Measurements from ENCODE around the gene ABCA7. TPM values are rescaled to one million over a fixed set of nuclear protein-coding genes. Genes with fewer than 3 reads are reported as not detected.

The ABCA7 gene
- total RNA-seq, 4 donors from 2014 or later = 10.3 to 29.8 (median 15.9) TPM

DNA sequence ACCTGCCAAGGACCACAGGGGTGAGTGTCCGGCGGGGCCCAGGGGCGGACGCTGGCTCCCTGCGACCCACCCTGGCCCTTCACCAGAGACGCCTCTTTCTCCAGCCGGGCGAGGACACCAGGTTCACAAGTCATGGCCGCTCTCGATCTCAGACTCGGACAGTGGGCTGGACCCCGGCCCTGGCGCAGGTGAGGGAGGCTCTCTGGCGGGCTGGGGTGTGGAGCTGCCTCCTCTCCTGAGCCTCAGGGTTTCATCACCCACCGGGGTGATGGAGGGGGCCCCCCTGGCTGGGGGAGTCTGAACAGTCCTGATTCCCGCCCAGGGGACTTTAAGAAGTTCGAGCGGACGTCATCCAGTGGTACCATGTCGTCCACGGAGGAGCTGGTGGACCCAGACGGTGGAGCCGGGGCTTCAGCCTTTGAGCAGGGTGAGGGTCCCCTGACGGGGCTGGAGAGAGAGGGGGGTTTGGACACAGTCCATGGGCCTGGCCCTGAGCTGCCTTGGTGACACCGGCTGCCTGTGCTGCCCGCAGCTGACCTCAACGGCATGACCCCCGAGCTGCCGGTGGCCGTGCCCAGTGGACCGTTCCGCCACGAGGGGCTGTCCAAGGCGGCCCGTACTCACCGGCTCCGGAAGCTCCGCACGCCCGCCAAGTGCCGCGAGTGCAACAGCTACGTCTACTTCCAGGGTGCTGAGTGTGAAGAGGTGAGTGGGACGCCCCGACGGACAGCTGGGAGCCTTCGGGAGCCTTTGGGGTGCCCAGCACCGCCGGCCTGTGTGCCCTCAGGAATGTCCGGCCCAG, 40.7 kb downstream of the ABCA7 start:
- no peak for ATAC-seq (ENCODE audit: low FRiP score)
- TF ChIP-seq, protein P1, sequence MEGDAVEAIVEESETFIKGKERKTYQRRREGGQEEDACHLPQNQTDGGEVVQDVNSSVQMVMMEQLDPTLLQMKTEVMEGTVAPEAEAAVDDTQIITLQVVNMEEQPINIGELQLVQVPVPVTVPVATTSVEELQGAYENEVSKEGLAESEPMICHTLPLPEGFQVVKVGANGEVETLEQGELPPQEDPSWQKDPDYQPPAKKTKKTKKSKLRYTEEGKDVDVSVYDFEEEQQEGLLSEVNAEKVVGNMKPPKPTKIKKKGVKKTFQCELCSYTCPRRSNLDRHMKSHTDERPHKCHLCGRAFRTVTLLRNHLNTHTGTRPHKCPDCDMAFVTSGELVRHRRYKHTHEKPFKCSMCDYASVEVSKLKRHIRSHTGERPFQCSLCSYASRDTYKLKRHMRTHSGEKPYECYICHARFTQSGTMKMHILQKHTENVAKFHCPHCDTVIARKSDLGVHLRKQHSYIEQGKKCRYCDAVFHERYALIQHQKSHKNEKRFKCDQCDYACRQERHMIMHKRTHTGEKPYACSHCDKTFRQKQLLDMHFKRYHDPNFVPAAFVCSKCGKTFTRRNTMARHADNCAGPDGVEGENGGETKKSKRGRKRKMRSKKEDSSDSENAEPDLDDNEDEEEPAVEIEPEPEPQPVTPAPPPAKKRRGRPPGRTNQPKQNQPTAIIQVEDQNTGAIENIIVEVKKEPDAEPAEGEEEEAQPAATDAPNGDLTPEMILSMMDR (IDR thresholded peaks at IDR 0.05) = no peak

DNA sequence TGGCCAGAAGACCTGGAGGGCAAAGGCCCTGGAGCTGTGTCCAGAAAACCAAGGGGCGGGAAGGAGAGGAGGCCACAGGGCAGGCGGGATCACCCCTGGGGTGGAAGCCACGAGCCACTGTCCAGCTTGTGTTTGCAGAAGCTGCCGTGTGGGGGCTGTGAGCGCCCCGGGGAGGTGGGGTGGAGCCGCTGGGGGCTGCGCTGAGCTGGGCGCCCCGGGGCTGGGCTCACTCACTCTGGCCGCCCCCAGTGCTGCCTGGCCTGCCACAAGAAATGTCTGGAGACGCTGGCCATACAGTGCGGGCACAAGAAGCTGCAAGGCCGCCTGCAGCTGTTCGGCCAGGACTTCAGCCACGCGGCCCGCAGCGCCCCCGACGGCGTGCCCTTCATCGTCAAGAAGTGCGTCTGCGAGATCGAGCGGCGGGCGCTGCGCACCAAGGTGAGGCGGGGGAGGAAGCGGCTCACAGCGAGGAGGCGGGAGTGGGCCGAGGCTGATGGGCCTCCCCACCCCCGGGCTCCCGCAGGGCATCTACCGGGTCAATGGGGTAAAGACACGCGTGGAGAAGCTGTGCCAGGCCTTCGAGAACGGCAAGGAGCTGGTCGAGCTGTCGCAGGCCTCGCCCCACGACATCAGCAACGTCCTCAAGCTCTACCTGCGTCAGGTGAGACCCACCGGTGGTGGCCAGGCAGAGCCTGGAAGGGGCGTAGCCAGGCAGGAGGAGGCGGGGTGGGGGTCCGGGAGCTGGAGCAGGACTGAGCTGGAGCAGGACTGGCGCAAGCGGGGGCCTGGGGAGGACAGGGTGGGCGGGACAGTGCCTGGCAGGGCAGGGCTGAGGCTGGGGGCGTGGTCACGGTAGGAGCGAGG, 41.6 kb downstream of the ABCA7 start:
- ATAC-seq (ENCODE audit: low FRiP score) = no peak
- TF ChIP-seq, protein P1 (IDR thresholded peaks at IDR 0.05) = no peak
- DNase-seq (ENCODE audit: low spot score) = no peak

More for the DNA sequence above, 40.7 kb downstream of the ABCA7 start:
- no peak for DNase-seq (ENCODE audit: low spot score)

DNA sequence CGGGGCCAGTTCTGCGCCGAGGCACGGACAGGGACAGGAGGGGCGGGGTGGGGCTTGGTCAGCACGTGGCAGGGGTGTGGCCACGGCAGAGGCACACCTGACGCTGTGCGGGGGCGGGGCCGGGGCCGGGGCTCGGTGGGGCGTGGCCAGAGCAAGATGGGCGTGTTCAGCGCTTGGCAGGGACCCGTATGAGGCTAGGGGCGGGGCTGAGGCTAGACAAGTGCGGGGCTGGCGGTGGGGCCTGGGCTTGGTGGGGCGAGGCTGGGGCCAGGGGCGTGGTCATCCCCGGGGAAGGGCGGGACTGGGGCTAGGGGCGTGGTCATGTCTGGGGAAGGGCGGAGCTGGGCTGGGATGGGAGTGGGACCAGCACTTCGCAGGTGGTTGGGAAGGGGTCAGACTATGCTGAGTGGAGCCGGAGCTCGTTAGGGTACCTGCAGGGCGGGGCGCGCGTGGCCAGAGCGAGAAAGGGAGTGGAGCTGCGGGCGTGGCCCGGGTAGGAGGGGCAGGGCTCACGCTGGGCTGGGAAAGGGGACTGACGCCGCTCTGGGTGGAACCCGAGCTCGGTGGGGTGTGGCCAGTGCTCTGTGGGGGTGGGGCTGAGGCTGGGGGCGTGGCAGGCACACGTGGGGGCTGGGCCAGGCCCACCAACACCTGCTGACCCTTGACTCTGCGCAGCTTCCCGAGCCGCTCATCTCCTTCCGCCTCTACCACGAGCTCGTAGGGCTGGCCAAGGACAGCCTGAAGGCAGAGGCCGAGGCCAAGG, 42.4 kb downstream of the ABCA7 start:
- DNase-seq (ENCODE audit: low spot score) (no peak), ATAC-seq (ENCODE audit: low FRiP score) (peak; percentile 43)
- TF ChIP-seq, protein P1 (IDR thresholded peaks at IDR 0.05) = no peak

DNA sequence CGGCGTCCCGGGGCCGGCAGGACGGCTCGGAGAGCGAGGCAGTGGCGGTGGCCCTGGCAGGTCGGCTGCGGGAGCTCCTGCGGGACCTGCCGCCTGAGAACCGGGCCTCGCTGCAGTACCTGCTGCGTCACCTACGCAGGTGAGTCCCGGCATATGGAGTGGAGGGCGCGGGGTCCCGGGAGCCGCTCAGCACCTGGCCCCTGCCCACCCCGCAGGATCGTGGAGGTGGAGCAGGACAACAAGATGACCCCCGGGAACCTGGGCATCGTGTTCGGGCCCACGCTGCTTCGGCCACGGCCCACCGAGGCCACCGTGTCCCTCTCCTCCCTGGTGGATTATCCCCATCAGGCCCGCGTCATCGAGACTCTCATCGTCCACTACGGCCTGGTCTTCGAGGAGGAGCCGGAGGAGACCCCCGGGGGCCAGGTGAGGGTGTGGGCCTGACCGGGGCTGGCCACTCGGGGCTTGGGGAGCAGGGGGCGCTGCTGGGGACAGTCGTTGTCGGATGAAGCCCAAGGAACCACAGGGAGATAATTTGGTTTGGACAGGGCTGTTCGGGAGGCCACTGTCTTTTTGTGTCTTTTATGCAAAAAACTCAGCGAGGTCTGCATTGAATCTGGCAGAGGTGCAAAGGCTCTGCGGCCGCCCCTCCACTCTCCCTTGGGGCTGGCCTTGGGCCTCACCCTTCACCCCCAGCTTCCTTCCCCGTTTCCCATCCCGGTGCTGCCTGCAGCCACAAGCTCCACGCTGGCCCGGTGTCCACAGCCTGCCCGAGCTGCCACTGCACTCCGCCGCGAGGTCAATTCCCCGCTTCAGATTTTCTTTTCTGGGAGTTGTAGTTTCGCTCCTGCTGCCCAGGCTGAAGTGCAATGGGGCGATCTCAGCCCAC, 43.3 kb downstream of the ABCA7 start:
- TF ChIP-seq, protein P1 (IDR thresholded peaks at IDR 0.05) = no peak
- DNase-seq (ENCODE audit: low spot score) = no peak
- ATAC-seq (ENCODE audit: low FRiP score) = no peak

DNA sequence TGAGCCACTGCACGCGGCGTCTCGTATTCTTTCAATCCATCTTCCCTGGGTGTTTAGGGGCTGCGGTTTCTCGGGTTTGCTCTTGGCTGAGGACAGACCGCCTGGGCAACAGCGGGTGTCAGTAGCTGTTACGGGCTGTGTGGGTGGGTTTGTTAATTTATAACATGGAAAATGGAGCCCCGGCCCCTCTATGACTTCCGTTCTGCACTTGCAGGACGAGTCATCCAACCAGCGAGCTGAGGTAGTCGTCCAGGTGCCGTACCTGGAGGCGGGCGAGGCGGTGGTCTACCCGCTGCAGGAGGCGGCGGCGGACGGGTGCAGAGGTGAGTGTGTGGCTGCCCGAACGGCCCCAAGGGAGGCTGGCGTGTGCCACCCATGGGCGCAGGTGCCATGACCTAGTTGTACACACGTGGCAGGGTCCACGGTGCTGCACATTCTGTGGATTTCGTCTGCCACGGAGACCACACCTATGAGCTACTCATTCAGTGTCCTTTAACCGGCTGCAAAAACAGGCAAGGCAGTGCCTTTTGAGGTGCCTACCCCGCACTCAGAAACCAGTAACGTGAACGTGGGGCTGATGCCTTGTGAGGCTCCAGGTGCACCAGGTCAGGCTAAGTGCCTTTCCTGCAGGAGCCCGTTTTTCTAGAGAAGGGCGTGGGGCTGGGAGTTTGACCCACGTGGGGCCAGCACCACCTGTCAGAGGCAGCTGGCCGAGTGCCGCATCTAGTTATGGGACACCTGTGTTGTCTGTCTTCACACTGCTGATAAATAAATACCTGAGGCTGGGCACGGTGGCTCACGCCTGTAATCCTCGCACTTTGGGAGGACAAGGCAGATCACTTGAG, 44.3 kb downstream of the ABCA7 start:
- TF ChIP-seq, protein P1 (IDR thresholded peaks at IDR 0.05) = no peak
- ATAC-seq (ENCODE audit: low FRiP score) (no peak), DNase-seq (ENCODE audit: low spot score) (no peak)
